Liver (tissue), 9 donors: ENCODE data around the gene GTF2B. TPM values are rescaled to one million over a fixed set of nuclear protein-coding genes. Genes with fewer than 3 reads are reported as not detected.

Experiments
- DNase-seq: peaks from one replicate; pipeline ENCODE4 v3.0.0-alpha.2; 2017; ENCODE audit warnings: low spot score
- H3K27ac ChIP-seq, 2 donors: one replicate each; pipeline ENCODE4 v1.7.0; 2013; ENCODE audit warnings: inconsistent platforms in 2 of 2, low read length in 2 of 2, control low read depth in 1 of 2, low read depth in 1 of 2, mild to moderate bottlenecking in 1 of 2
- H3K27me3 ChIP-seq, 4 donors: one replicate each; pipeline versions ENCODE4 v1.6.1 to v1.7.0; 2013; ENCODE audit warnings: low read length in 3 of 4, inconsistent platforms in 1 of 4, mild to moderate bottlenecking in 1 of 4, moderate library complexity in 1 of 4; ENCODE audit not compliant: control insufficient read depth in 4 of 4, insufficient read depth in 4 of 4
- H3K36me3 ChIP-seq, 4 donors: one replicate each; pipeline versions ENCODE4 v1.6.1 to v1.7.0; 2013; ENCODE audit warnings: low read length in 3 of 4, mild to moderate bottlenecking in 3 of 4, low read depth in 1 of 4, moderate library complexity in 1 of 4; ENCODE audit not compliant: control insufficient read depth in 4 of 4, insufficient read depth in 3 of 4
- H3K4me1 ChIP-seq, 4 donors: one replicate each; pipeline versions ENCODE4 v1.6.1 to v1.7.0; 2013; ENCODE audit warnings: low read length in 3 of 4, mild to moderate bottlenecking in 3 of 4, moderate library complexity in 1 of 4; ENCODE audit not compliant: control insufficient read depth in 4 of 4, insufficient read depth in 4 of 4
- H3K4me3 ChIP-seq, 3 donors: one replicate each; pipeline versions ENCODE4 v1.6.1 to v1.7.0; 2013; ENCODE audit warnings: low read length in 3 of 3, control low read depth in 1 of 3, low read depth in 1 of 3, mild to moderate bottlenecking in 1 of 3
- H3K9ac ChIP-seq, 2 donors: one replicate each; pipeline ENCODE4 v1.7.0; 2013; ENCODE audit warnings: low read length in 2 of 2, mild to moderate bottlenecking in 2 of 2, moderate library complexity in 2 of 2, control low read depth in 1 of 2, low read depth in 1 of 2
- H3K9me3 ChIP-seq, 4 donors: one replicate each; pipeline versions ENCODE4 v1.6.1 to v1.7.0; 2013; ENCODE audit warnings: low read length in 3 of 4; ENCODE audit not compliant: control insufficient read depth in 4 of 4
- EGR1 ChIP-seq, 2 donors: IDR thresholded peaks; 2 replicates each; pipeline ENCODE4 v1.6.1; 2016 to 2018; ENCODE audit warnings: antibody characterized with exemption in 2 of 2, low read depth in 2 of 2
- FOXA1 ChIP-seq: IDR thresholded peaks from 2 replicates; pipeline ENCODE4 v1.6.1; 2016; ENCODE audit warnings: antibody characterized with exemption
- FOXA2 ChIP-seq: IDR thresholded peaks from 2 replicates; pipeline ENCODE4 v1.6.1; 2016; ENCODE audit warnings: antibody characterized with exemption
- GABPA ChIP-seq, 2 donors: IDR thresholded peaks in 1 of 2; conservative IDR thresholded peaks in 1 of 2; 2 replicates each; pipeline ENCODE4 v1.6.1; 2016; ENCODE audit warnings: antibody characterized with exemption in 2 of 2, mild to moderate bottlenecking in 1 of 2, moderate library complexity in 1 of 2
- HNF4A ChIP-seq, 2 donors: conservative IDR thresholded peaks; 2 replicates each; pipeline ENCODE4 v1.6.1; 2016; ENCODE audit warnings: antibody characterized with exemption in 2 of 2, mild to moderate bottlenecking in 2 of 2
- HNF4G ChIP-seq: IDR thresholded peaks from 2 replicates; pipeline ENCODE4 v1.6.1; 2016; ENCODE audit warnings: antibody characterized with exemption
- JUND ChIP-seq, 2 donors: IDR thresholded peaks; 2 replicates each; pipeline ENCODE4 v1.6.1; 2016; ENCODE audit warnings: antibody characterized with exemption in 2 of 2
- NR2F2 ChIP-seq: IDR thresholded peaks from 2 replicates; pipeline ENCODE4 v1.6.1; 2016; ENCODE audit warnings: antibody characterized with exemption
- RAD21 ChIP-seq, 2 donors: IDR thresholded peaks; 2 replicates each; pipeline ENCODE4 v1.6.1; 2016; ENCODE audit warnings: antibody characterized with exemption in 2 of 2, mild to moderate bottlenecking in 2 of 2
- RXRA ChIP-seq, 2 donors: IDR thresholded peaks; 2 replicates each; pipeline ENCODE4 v1.6.1; 2017 to 2018; ENCODE audit warnings: antibody characterized with exemption in 2 of 2, mild to moderate bottlenecking in 1 of 2
- SP1 ChIP-seq: IDR thresholded peaks from 2 replicates; pipeline ENCODE4 v1.6.1; 2018; ENCODE audit warnings: antibody characterized with exemption, mild to moderate bottlenecking
- TAF1 ChIP-seq: conservative IDR thresholded peaks from 2 replicates; pipeline ENCODE4 v1.6.1; 2016; ENCODE audit warnings: antibody characterized with exemption, mild to moderate bottlenecking
- YY1 ChIP-seq: IDR thresholded peaks from 2 replicates; pipeline ENCODE4 v1.6.1; 2016; ENCODE audit warnings: antibody characterized with exemption, mild to moderate bottlenecking
- WGBS: extraction: QIAGEN DNeasy Blood & Tissue Kit; methylation state at CpG from one replicate; pipeline ENCODE4 v1.1.7; 2013; 5-methylcytosine and 5-hydroxymethylcytosine counted together
- polyA plus RNA-seq, 2 donors: library from polyadenylated mRNA; stranded (reverse) in 1 of 2; unstranded in 1 of 2; fragments of 200-250 nt in 1 of 2; fragments of >200 nt in 1 of 2; fragmentation: Nextera tagmentation in 1 of 2; extraction: Ambion mirVana in 1 of 2; gene quantifications; one replicate each; pipeline versions ENCODE4 v1.2.1 to v1.2.3, GENCODE V29; 2013 to 2015
- total RNA-seq, 2 donors: library from RNA; depleted of rRNA; stranded (reverse); fragments of >200 nt; gene quantifications; one replicate each; pipeline ENCODE4 v1.2.3, GENCODE V29; 2014
- TF ChIP-seq, protein P1 (sequence below): IDR thresholded peaks from 2 replicates; pipeline ENCODE4 v1.6.1; 2016; ENCODE audit warnings: antibody characterized with exemption
- TF ChIP-seq, protein P2 (sequence below): IDR thresholded peaks from 2 replicates; pipeline ENCODE4 v1.6.1; 2016; ENCODE audit warnings: antibody characterized with exemption
- TF ChIP-seq, protein P3 (sequence below): IDR thresholded peaks from 2 replicates; pipeline ENCODE4 v1.6.1; 2016; ENCODE audit warnings: antibody characterized with exemption, mild to moderate bottlenecking
- TF ChIP-seq, protein P4 (sequence below): fragments of 150-350 bp; IDR thresholded peaks from 2 replicates; pipeline ENCODE4 v1.5.1; 2017; ENCODE audit warnings: improper control_type of control experiment, low read depth, low read length; ENCODE audit not compliant: missing input control
- TF ChIP-seq, protein P5 (sequence below): IDR thresholded peaks from 2 replicates; pipeline ENCODE4 v1.6.1; 2016; ENCODE audit warnings: antibody characterized with exemption
- donor health status: healthy.
- donor health status: healthy.
- donor health status: healthy.
- donor health status: healthy.
- donor health status: healthy.

GTF2B gene
- total and polyA plus RNA-seq, 4 donors: 13.5 to 50.6 (median 23.5) TPM

DNA sequence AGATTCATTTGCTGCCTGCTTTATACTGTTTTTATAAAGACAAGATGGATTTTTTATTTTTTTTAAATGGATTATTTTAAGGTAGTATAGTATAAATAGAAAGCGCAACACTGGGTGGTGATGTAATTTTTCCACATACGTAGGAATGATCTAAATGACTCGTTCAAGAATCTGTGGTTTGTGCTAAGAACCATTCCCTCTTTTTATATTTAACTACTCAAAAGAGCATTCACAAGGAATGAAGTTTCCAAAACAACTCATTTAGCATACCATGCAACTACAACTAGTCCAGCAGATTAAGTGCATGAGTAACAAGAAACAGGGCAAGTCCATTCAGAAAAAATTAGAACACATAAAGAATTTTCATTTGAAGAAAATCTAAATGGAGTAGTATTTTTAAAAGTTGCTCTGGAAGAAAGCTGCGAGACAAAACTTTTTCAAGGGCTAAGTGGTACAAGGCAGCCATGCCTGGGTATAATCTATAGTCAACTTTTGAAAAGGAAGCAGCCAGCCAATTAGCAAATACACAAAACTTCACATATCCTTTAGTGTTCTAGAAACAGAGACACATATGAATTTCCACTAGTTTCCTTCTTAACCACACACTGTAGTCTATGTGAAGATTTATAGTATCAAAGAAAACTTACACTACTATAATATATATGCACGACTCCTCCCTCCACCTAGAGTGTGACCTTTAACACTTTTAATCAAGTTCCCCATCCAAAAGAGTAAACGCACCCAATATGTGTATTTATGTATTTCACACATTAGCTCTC, 23.4 kb downstream of the GTF2B start (continued):
- no peak for TF ChIP-seq YY1
- TF ChIP-seq TAF1: no peak
- TF ChIP-seq RXRA (IDR thresholded peaks at IDR 0.05): no peak
- no peak for TF ChIP-seq FOXA1
- TF ChIP-seq SP1: no peak
- no peak for TF ChIP-seq GABPA (IDR thresholded peaks at IDR 0.05 in 1 of 2, conservative IDR thresholded peaks at IDR 0.05 in 1 of 2)
- TF ChIP-seq JUND (IDR thresholded peaks at IDR 0.05): no peak

DNA sequence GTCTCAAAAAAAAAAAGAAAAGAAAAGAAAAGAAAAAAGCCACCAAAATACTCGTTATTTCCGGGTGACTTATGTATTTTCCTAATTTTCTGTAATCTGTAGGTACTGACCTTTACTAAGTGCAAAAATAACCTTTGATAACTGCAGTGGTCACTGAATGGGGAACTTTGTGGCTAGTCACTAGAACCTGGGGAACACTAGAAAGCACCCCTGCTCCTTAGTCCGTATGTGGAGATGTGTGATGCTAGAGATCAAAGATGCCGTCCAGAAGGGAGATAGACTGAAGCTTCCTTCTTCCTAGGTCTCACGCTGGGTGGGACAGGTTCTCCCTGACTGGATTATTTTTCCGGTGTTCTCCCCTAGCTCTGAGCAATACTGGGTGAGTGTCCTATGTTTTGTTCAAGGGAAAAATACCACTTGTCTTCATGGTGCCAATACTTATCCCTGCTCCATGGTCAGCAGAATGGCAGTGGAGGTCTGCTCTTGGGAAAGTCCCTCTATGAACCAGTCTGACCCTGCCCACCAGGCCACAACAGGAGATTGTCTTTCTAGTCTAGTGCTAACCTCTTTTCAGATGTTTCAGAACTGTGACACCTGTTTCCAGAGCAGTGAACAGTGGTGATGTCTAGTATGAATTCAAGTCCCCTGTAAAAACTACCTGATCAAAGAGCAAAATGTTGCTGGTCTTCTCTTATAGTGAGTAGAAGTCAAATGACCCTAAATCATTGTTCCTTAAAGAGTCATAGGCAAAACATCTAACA, 39.9 kb downstream of the GTF2B start:
- no peak overlapping the region for H3K27ac ChIP-seq
- H3K4me3 ChIP-seq: no peak overlapping the region
- H3K27me3 ChIP-seq: no peaks in the 10 kb centered on the region
- no peaks in the 10 kb centered on the region for H3K9me3 ChIP-seq
- TF ChIP-seq GABPA (IDR thresholded peaks at IDR 0.05 in 1 of 2, conservative IDR thresholded peaks at IDR 0.05 in 1 of 2) (no peak), FOXA2 (no peak), TAF1 (no peak), YY1 (no peak), NR2F2 (no peak), HNF4G (no peak), RXRA (IDR thresholded peaks at IDR 0.05) (no peak), HNF4A (conservative IDR thresholded peaks at IDR 0.05) (no peak), RAD21 (IDR thresholded peaks at IDR 0.05) (no peak)
- TF ChIP-seq, protein P1, sequence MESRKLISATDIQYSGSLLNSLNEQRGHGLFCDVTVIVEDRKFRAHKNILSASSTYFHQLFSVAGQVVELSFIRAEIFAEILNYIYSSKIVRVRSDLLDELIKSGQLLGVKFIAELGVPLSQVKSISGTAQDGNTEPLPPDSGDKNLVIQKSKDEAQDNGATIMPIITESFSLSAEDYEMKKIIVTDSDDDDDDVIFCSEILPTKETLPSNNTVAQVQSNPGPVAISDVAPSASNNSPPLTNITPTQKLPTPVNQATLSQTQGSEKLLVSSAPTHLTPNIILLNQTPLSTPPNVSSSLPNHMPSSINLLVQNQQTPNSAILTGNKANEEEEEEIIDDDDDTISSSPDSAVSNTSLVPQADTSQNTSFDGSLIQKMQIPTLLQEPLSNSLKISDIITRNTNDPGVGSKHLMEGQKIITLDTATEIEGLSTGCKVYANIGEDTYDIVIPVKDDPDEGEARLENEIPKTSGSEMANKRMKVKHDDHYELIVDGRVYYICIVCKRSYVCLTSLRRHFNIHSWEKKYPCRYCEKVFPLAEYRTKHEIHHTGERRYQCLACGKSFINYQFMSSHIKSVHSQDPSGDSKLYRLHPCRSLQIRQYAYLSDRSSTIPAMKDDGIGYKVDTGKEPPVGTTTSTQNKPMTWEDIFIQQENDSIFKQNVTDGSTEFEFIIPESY: no peak
- no peaks in the 10 kb centered on the region for H3K4me1 ChIP-seq
- WGBS: 93% methylated on average over 6 of the region's 6 CpGs
- DNase-seq: no peak
- H3K36me3 ChIP-seq: peaks cover 10 to 38% (median 30%) of the 10 kb centered on the region in 4 donors
- no peak overlapping the region for H3K9ac ChIP-seq

DNA sequence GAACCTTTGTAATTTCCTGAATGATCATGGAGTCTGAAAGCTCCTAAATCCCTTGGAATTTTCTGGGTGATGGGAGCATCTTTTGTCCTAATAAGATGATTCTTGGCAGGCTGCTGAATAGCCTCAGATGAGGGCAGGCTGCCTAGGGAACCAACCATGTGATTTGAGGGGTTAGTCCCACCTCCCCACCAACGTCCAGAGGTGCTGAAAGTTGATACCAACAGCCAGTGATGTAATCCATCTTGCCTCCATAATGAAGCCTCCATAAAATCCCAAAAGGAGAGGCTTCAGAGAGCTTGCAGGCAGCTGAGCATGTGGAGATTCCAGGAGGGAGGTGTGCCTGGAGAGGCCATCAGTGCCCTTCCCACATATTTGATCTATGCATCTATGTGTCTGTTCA, 43.7 kb downstream of the GTF2B start:
- 25% methylated on average over 1 of the region's 1 CpG for WGBS
- Histone ChIP-seq H3K4me3 (no peak overlapping the region), H3K4me1 (no peaks in the 10 kb centered on the region), H3K36me3 (peaks cover 4 to 14% (median 10%) of the 10 kb centered on the region in 4 donors), H3K27ac (no peak overlapping the region), H3K9me3 (no peaks in the 10 kb centered on the region), H3K9ac (no peak overlapping the region), H3K27me3 (no peaks in the 10 kb centered on the region)
- DNase-seq: no peak
- TF ChIP-seq RAD21 (IDR thresholded peaks at IDR 0.05): no peak
- TF ChIP-seq YY1: no peak
- TF ChIP-seq, protein P2, sequence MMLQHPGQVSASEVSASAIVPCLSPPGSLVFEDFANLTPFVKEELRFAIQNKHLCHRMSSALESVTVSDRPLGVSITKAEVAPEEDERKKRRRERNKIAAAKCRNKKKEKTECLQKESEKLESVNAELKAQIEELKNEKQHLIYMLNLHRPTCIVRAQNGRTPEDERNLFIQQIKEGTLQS: no peak
- no peak for TF ChIP-seq SP1
- no peak for TF ChIP-seq RXRA (IDR thresholded peaks at IDR 0.05)
- TF ChIP-seq, protein P3, sequence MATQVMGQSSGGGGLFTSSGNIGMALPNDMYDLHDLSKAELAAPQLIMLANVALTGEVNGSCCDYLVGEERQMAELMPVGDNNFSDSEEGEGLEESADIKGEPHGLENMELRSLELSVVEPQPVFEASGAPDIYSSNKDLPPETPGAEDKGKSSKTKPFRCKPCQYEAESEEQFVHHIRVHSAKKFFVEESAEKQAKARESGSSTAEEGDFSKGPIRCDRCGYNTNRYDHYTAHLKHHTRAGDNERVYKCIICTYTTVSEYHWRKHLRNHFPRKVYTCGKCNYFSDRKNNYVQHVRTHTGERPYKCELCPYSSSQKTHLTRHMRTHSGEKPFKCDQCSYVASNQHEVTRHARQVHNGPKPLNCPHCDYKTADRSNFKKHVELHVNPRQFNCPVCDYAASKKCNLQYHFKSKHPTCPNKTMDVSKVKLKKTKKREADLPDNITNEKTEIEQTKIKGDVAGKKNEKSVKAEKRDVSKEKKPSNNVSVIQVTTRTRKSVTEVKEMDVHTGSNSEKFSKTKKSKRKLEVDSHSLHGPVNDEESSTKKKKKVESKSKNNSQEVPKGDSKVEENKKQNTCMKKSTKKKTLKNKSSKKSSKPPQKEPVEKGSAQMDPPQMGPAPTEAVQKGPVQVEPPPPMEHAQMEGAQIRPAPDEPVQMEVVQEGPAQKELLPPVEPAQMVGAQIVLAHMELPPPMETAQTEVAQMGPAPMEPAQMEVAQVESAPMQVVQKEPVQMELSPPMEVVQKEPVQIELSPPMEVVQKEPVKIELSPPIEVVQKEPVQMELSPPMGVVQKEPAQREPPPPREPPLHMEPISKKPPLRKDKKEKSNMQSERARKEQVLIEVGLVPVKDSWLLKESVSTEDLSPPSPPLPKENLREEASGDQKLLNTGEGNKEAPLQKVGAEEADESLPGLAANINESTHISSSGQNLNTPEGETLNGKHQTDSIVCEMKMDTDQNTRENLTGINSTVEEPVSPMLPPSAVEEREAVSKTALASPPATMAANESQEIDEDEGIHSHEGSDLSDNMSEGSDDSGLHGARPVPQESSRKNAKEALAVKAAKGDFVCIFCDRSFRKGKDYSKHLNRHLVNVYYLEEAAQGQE: no peak
- no peak for TF ChIP-seq HNF4A (conservative IDR thresholded peaks at IDR 0.05)
- TF ChIP-seq EGR1 (IDR thresholded peaks at IDR 0.05; ENCODE audit: low read depth in 2 of 2): no peak
- no peak for TF ChIP-seq HNF4G
- no peak for TF ChIP-seq TAF1
- TF ChIP-seq, protein P1: no peak
- TF ChIP-seq FOXA1: no peak
- no peak for TF ChIP-seq GABPA (IDR thresholded peaks at IDR 0.05 in 1 of 2, conservative IDR thresholded peaks at IDR 0.05 in 1 of 2)
- TF ChIP-seq, protein P4, sequence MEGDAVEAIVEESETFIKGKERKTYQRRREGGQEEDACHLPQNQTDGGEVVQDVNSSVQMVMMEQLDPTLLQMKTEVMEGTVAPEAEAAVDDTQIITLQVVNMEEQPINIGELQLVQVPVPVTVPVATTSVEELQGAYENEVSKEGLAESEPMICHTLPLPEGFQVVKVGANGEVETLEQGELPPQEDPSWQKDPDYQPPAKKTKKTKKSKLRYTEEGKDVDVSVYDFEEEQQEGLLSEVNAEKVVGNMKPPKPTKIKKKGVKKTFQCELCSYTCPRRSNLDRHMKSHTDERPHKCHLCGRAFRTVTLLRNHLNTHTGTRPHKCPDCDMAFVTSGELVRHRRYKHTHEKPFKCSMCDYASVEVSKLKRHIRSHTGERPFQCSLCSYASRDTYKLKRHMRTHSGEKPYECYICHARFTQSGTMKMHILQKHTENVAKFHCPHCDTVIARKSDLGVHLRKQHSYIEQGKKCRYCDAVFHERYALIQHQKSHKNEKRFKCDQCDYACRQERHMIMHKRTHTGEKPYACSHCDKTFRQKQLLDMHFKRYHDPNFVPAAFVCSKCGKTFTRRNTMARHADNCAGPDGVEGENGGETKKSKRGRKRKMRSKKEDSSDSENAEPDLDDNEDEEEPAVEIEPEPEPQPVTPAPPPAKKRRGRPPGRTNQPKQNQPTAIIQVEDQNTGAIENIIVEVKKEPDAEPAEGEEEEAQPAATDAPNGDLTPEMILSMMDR: no peak
- TF ChIP-seq, protein P5, sequence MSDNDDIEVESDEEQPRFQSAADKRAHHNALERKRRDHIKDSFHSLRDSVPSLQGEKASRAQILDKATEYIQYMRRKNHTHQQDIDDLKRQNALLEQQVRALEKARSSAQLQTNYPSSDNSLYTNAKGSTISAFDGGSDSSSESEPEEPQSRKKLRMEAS: no peak
- TF ChIP-seq FOXA2: no peak
